Choroid plexus epithelial cell (primary cell): ENCODE data around the gene TNFRSF1A.
"Not testable (repeated sequence)": the region's sequence is repeated elsewhere in the genome, so short reads cannot be mapped to it uniquely, and the experiment has no call there.

Experiments used
- DNase-seq: peaks from one replicate; pipeline ENCODE4 v3.0.0-alpha.2; 2010; ENCODE audit warnings: low read depth
- H3K4me3 ChIP-seq: 2 replicates; pipeline ENCODE4 v1.5.1; 2011; ENCODE audit warnings: low read depth, mild to moderate bottlenecking, control low read depth, low read length, moderate library complexity
- CTCF ChIP-seq: conservative IDR thresholded peaks from 2 replicates; pipeline ENCODE4 v1.5.1; 2011; ENCODE audit warnings: low read depth, mild to moderate bottlenecking, control low read depth, inconsistent platforms, low read length, moderate library complexity

Gene TNFRSF1A

GRCh38 chr12:6340032-6340638, 1.7 kb downstream of the TNFRSF1A start:
- no peak for TF ChIP-seq CTCF
- peak; percentile 69 for DNase-seq
- peak overlapping the region; percentile 99 for H3K4me3 ChIP-seq

DNA sequence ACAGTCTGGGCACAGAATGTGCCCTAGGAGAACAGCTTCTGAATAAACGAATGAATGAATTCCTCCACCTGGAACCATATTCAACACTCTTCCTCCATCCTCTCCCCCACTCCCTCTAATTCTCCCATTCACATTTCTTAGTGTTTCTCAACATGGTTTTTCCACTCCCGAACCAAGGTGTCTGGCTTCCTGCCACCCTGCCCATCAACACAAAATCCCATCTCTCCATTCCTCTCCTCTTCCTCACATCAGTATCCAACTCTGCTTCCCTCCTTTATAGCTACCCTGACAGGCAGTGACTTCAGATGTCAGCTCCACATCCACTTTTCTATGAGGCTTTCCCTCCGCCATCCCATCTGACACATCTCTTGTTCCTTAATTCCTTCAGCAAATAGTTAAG, 2.9 kb downstream of the TNFRSF1A start:
- H3K4me3 ChIP-seq, result peak overlapping the region; percentile 99
- DNase-seq, result no peak
- no peak for TF ChIP-seq CTCF

GRCh38 chr12:6338536-6338935, 3.3 kb downstream of the TNFRSF1A start:
- not testable (repeated sequence) for DNase-seq
- peak overlapping the region; percentile 99 for H3K4me3 ChIP-seq

- H3K4me3 ChIP-seq, result peak overlapping the region; percentile 99
- no peak for TF ChIP-seq CTCF
- peak; percentile 55 for DNase-seq
These were observed 3.9 kb downstream of the TNFRSF1A start for GRCh38 chr12:6337958-6338433.

GRCh38 chr12:6336889-6337853, 4.7 kb downstream of the TNFRSF1A start:
- no peak for DNase-seq
- peak overlapping the region; percentile 99 for H3K4me3 ChIP-seq
- TF ChIP-seq CTCF, result no peak

- DNase-seq, result peak; percentile 99
- no peak for TF ChIP-seq CTCF
- H3K4me3 ChIP-seq, result peak overlapping the region; percentile 99
These were observed 5.6 kb downstream of the TNFRSF1A start for GRCh38 chr12:6336079-6336888.
